Right cardiac atrium (tissue), 5 donors: ENCODE data around the gene ESPL1. TPM values are rescaled to one million over a fixed set of nuclear protein-coding genes. Genes with fewer than 3 reads are reported as not detected.

ENCODE experiments used
- ATAC-seq, 2 donors: fragments of 200-7000 bp; cut with Tn5 transposase; one replicate each; pipeline versions ENCODE4 v1.8.0 to v1.9.1; 2020; ENCODE audit warnings: moderate library complexity in 2 of 2, mild to moderate bottlenecking in 1 of 2
- DNase-seq, 3 donors: peaks; one replicate each; pipeline ENCODE4 v3.0.0-alpha.2; 2020
- H3K27ac ChIP-seq: one replicate; pipeline ENCODE4 v1.5.1; 2013; ENCODE audit warnings: mild to moderate bottlenecking, low read length, control low read depth, moderate library complexity
- H3K27me3 ChIP-seq: one replicate; pipeline ENCODE4 v1.6.1; 2013; ENCODE audit not compliant: control insufficient read depth, insufficient read depth
- H3K4me1 ChIP-seq: one replicate; pipeline ENCODE4 v1.6.1; 2013; ENCODE audit warnings: low read length; ENCODE audit not compliant: control insufficient read depth, insufficient read depth
- H3K4me3 ChIP-seq: one replicate; pipeline ENCODE4 v1.5.1; 2013; ENCODE audit warnings: low read length, control low read depth
- H3K9me3 ChIP-seq: one replicate; pipeline ENCODE4 v1.6.1; 2013; ENCODE audit warnings: low read length; ENCODE audit not compliant: control insufficient read depth
- WGBS: extraction: QIAGEN DNeasy Blood & Tissue Kit; methylation state at CpG from one replicate; pipeline ENCODE4 v1.1.7; 2013; 5-methylcytosine and 5-hydroxymethylcytosine counted together
- intact Hi-C, 4 donors: fragments of 100-400 bp; cut with DNase I; formaldehyde crosslinking; loops; one replicate each; pipeline versions ENCODE4 v1.11.0 to v1.14.0; 2022 to 2023
- polyA plus RNA-seq: library from polyadenylated mRNA; stranded (reverse); fragments of 200-250 nt; gene quantifications from one replicate; pipeline ENCODE4 v1.2.3, GENCODE V29; 2013
- total RNA-seq, 4 donors: library from RNA; stranded (reverse); fragmentation: NEBNext Ultra II Directional; extraction: Animal tissue kit (Norgen Biotek cat#: 25700); gene quantifications; one replicate each; pipeline ENCODE4 v1.2.1, GENCODE V29; 2021
- donor health status: healthy with polysubstance abuse.
- donor health status: DM: no; HTN: yes; CAD: no.
- donor health status: DM: no; HTN: no; CAD: no.
- donor health status: DM: no; HTN: yes; CAD: no; lungs with severe emphysema.
- donor health status: DM: yes; HTN: yes; CAD: no.

The ESPL1 gene
- total and polyA plus RNA-seq, 5 donors = 0.11 to 1.2 (median 0.38) TPM

- Histone ChIP-seq H3K27me3 (no peaks in the 10 kb centered on the region), H3K4me1 (peaks cover 15% of the 10 kb centered on the region), H3K4me3 (peak overlapping the region; percentile 77), H3K9me3 (no peaks in the 10 kb centered on the region), H3K27ac (peak overlapping the region; percentile 62)
- intact Hi-C loops = no loop called here
- peak; percentile 70 to 90 (median 88) for DNase-seq
- 26% methylated on average over 11 of the region's 11 CpGs for WGBS
- ATAC-seq = peak; percentile 78 to 81
Measured at GRCh38 chr12:53232646-53233461, 35.2 kb upstream of the ESPL1 start.

- ATAC-seq = peak in 1 of 2 donors; percentile 3
- Histone ChIP-seq H3K4me3 (no peak overlapping the region), H3K9me3 (no peaks in the 10 kb centered on the region), H3K27ac (peak overlapping the region; percentile 16), H3K4me1 (peaks cover 15% of the 10 kb centered on the region), H3K27me3 (no peaks in the 10 kb centered on the region)
- 43% methylated on average over 7 of the region's 7 CpGs for WGBS
- intact Hi-C loops = no loop called here
- peak in 2 of 3 donors; percentile 80 to 82 for DNase-seq
Measured at GRCh38 chr12:53233671-53234121, 34.4 kb upstream of the ESPL1 start.

GRCh38 chr12:53234271-53234914 is 33.7 kb upstream of the ESPL1 start:
- peaks cover 15% of the 10 kb centered on the region for H3K4me1 ChIP-seq
- ATAC-seq (peak; percentile 30 to 47), DNase-seq (peak; percentile 72 to 92 (median 89))
- no peak overlapping the region for H3K4me3 ChIP-seq
- no peaks in the 10 kb centered on the region for H3K27me3 ChIP-seq
- 5% methylated on average over 12 of the region's 12 CpGs for WGBS
- no peak overlapping the region for H3K27ac ChIP-seq
- no peaks in the 10 kb centered on the region for H3K9me3 ChIP-seq
- intact Hi-C loops = no loop called here

- no peaks in the 10 kb centered on the region for H3K9me3 ChIP-seq
- intact Hi-C loops = no loop called here
- ATAC-seq (no peak), DNase-seq (no peak)
- no peak overlapping the region for H3K4me3 ChIP-seq
- WGBS = 51% methylated on average over 3 of the region's 3 CpGs
- peaks cover 15% of the 10 kb centered on the region for H3K4me1 ChIP-seq
- H3K27ac ChIP-seq = no peak overlapping the region
- no peaks in the 10 kb centered on the region for H3K27me3 ChIP-seq
Measured at GRCh38 chr12:53235164-53235563, 32.9 kb upstream of the ESPL1 start.

- H3K27ac ChIP-seq = no peak overlapping the region
- H3K27me3 ChIP-seq = no peaks in the 10 kb centered on the region
- intact Hi-C loops = no loop called here
- 73% methylated on average over 9 of the region's 9 CpGs for WGBS
- DNase-seq (no peak), ATAC-seq (no peak)
- no peaks in the 10 kb centered on the region for H3K9me3 ChIP-seq
- no peak overlapping the region for H3K4me3 ChIP-seq
- H3K4me1 ChIP-seq = peaks cover 15% of the 10 kb centered on the region
Measured at GRCh38 chr12:53235742-53236442, 32.2 kb upstream of the ESPL1 start.

GRCh38 chr12:53236443-53237111 is 31.5 kb upstream of the ESPL1 start:
- no peak overlapping the region for H3K4me3 ChIP-seq
- intact Hi-C loops = no loop called here
- H3K27ac ChIP-seq = no peak overlapping the region
- 86% methylated on average over 1 of the region's 1 CpG for WGBS
- ATAC-seq (no peak), DNase-seq (no peak)
- H3K27me3 ChIP-seq = no peaks in the 10 kb centered on the region
- H3K4me1 ChIP-seq = peaks cover 15% of the 10 kb centered on the region
- H3K9me3 ChIP-seq = no peaks in the 10 kb centered on the region

- 93% methylated on average over 10 of the region's 10 CpGs for WGBS
- ATAC-seq (no peak), DNase-seq (no peak)
- intact Hi-C loops = no loop called here
- no peak overlapping the region for H3K4me3 ChIP-seq
- H3K4me1 ChIP-seq = no peaks in the 10 kb centered on the region
- no peaks in the 10 kb centered on the region for H3K27me3 ChIP-seq
- no peaks in the 10 kb centered on the region for H3K9me3 ChIP-seq
- no peak overlapping the region for H3K27ac ChIP-seq
Measured at GRCh38 chr12:53239643-53240258, 28.3 kb upstream of the ESPL1 start.

- Histone ChIP-seq H3K27me3 (no peaks in the 10 kb centered on the region), H3K9me3 (no peaks in the 10 kb centered on the region), H3K27ac (no peak overlapping the region), H3K4me3 (no peak overlapping the region), H3K4me1 (no peaks in the 10 kb centered on the region)
- DNase-seq (no peak), ATAC-seq (peak; percentile 30 to 36)
- WGBS = 69% methylated on average over 11 of the region's 11 CpGs
- intact Hi-C loops = no loop called here
Measured at GRCh38 chr12:53241623-53242412, 26.3 kb upstream of the ESPL1 start.

- Histone ChIP-seq H3K4me1 (no peaks in the 10 kb centered on the region), H3K27me3 (no peaks in the 10 kb centered on the region), H3K27ac (no peak overlapping the region), H3K4me3 (no peak overlapping the region), H3K9me3 (no peaks in the 10 kb centered on the region)
- DNase-seq = no peak
- intact Hi-C loops = no loop called here
- ATAC-seq = no peak
- 36% methylated on average over 1 of the region's 1 CpG for WGBS
Measured at GRCh38 chr12:53244337-53244736, 23.8 kb upstream of the ESPL1 start.

- 81% methylated on average over 3 of the region's 3 CpGs for WGBS
- intact Hi-C loops = no loop called here
- Histone ChIP-seq H3K4me3 (no peak overlapping the region), H3K9me3 (no peaks in the 10 kb centered on the region), H3K27me3 (no peaks in the 10 kb centered on the region), H3K4me1 (no peaks in the 10 kb centered on the region), H3K27ac (no peak overlapping the region)
- DNase-seq = no peak
- no peak for ATAC-seq
Measured at GRCh38 chr12:53245286-53245685, 22.8 kb upstream of the ESPL1 start.
